HEK293 (cell line): ENCODE data around the gene UNK.

Source experiments
- CTCF ChIA-PET: fragments of 350-600 bp; formaldehyde crosslinking; extraction: SDS; loops from one replicate; lab custom pipeline; 2021; ENCODE audit warnings: antibody characterized with exemption; lab: Yijun Ruan, JAX
- POLR2A ChIA-PET: fragments of 300-600 bp; formaldehyde crosslinking; extraction: SDS; loops from one replicate; lab custom pipeline; 2020; ENCODE audit warnings: antibody characterized with exemption, inconsistent platforms; lab: Yijun Ruan, JAX
- H3K27ac ChIP-seq: fragments of 200-500 bp; sonication (Bioruptor generic); 2 replicates; pipeline ENCODE4 v1.5.1; 2014; ENCODE audit warnings: low read depth, low read length, control low read depth, inconsistent platforms; ENCODE audit errors: extremely low read depth
- H3K36me3 ChIP-seq, 2 experiments: fragments of 200-500 bp in 1 of 2; sonication (Bioruptor generic) in 1 of 2; 1 replicate in 1 of 2; 2 replicates in 1 of 2; pipeline ENCODE4 v1.5.1; 2014 to 2017; ENCODE audit warnings: inconsistent platforms in 2 of 2, low read length in 2 of 2; ENCODE audit not compliant: control insufficient read depth in 2 of 2, insufficient read depth in 1 of 2
- H3K4me1 ChIP-seq: fragments of 200-500 bp; sonication (Bioruptor generic); 2 replicates; pipeline ENCODE4 v1.5.1; 2014; ENCODE audit warnings: mild to moderate bottlenecking, low read length, inconsistent platforms; ENCODE audit not compliant: control insufficient read depth, insufficient read depth
- H3K4me3 ChIP-seq: 2 replicates; pipeline ENCODE4 v1.5.1; 2011; ENCODE audit warnings: low read depth, mild to moderate bottlenecking, control low read depth, low read length, moderate library complexity
- H3K9me3 ChIP-seq: fragments of 200-500 bp; sonication (Bioruptor generic); 2 replicates; pipeline ENCODE4 v1.5.1; 2014; ENCODE audit warnings: low read depth, low read length, inconsistent platforms; ENCODE audit not compliant: control insufficient read depth, insufficient read depth
- BCL11A ChIP-seq: fragments of 450-650 bp; formaldehyde crosslinking; IDR thresholded peaks from 2 replicates; pipeline ENCODE4 v1.5.1; 2016; ENCODE audit warnings: low read depth, missing biosample characterization, missing genetic modification characterization
- ELK4 ChIP-seq: IDR thresholded peaks from 2 replicates; pipeline ENCODE4 v1.6.1; 2011; ENCODE audit warnings: mild to moderate bottlenecking, low read depth, low read length, borderline replicate concordance
- GLIS2 ChIP-seq: fragments of 450-650 bp; formaldehyde crosslinking; IDR thresholded peaks from 2 replicates; pipeline ENCODE4 v1.5.1; 2016; ENCODE audit warnings: missing biosample characterization, missing genetic modification characterization
- HIC1 ChIP-seq: fragments of 450-650 bp; formaldehyde crosslinking; IDR thresholded peaks from 2 replicates; pipeline ENCODE4 v1.5.1; 2016; ENCODE audit warnings: missing biosample characterization, missing genetic modification characterization
- PRDM10 ChIP-seq: fragments of 450-650 bp; formaldehyde crosslinking; IDR thresholded peaks from 2 replicates; pipeline ENCODE4 v1.5.1; 2016; ENCODE audit warnings: missing biosample characterization, missing genetic modification characterization
- ZIC2 ChIP-seq: fragments of 450-650 bp; formaldehyde crosslinking; IDR thresholded peaks from 2 replicates; pipeline ENCODE4 v1.5.1; 2016; ENCODE audit warnings: missing biosample characterization, missing genetic modification characterization
- ZNF157 ChIP-seq: fragments of 450-650 bp; formaldehyde crosslinking; IDR thresholded peaks from 2 replicates; pipeline ENCODE4 v1.5.1; 2016; ENCODE audit warnings: missing biosample characterization, missing genetic modification characterization
- ZNF223 ChIP-seq: fragments of 450-650 bp; formaldehyde crosslinking; IDR thresholded peaks from 2 replicates; pipeline ENCODE4 v1.5.1; 2016; ENCODE audit warnings: missing biosample characterization, missing genetic modification characterization
- ZNF292 ChIP-seq: fragments of 450-650 bp; formaldehyde crosslinking; IDR thresholded peaks from 2 replicates; pipeline ENCODE4 v1.5.1; 2016; ENCODE audit warnings: low read depth, missing biosample characterization, missing genetic modification characterization, borderline replicate concordance
- ZNF335 ChIP-seq: fragments of 450-650 bp; formaldehyde crosslinking; conservative IDR thresholded peaks from 2 replicates; pipeline ENCODE4 v1.5.1; 2016; ENCODE audit warnings: missing biosample characterization, missing genetic modification characterization
- ZNF600 ChIP-seq: fragments of 450-650 bp; formaldehyde crosslinking; IDR thresholded peaks from 2 replicates; pipeline ENCODE4 v1.5.1; 2016; ENCODE audit warnings: missing biosample characterization, missing genetic modification characterization
- ZNF76 ChIP-seq: fragments of 450-650 bp; formaldehyde crosslinking; IDR thresholded peaks from 2 replicates; pipeline ENCODE4; 2016; ENCODE audit warnings: low read depth, missing biosample characterization, missing genetic modification characterization, borderline replicate concordance

The UNK gene

DNA sequence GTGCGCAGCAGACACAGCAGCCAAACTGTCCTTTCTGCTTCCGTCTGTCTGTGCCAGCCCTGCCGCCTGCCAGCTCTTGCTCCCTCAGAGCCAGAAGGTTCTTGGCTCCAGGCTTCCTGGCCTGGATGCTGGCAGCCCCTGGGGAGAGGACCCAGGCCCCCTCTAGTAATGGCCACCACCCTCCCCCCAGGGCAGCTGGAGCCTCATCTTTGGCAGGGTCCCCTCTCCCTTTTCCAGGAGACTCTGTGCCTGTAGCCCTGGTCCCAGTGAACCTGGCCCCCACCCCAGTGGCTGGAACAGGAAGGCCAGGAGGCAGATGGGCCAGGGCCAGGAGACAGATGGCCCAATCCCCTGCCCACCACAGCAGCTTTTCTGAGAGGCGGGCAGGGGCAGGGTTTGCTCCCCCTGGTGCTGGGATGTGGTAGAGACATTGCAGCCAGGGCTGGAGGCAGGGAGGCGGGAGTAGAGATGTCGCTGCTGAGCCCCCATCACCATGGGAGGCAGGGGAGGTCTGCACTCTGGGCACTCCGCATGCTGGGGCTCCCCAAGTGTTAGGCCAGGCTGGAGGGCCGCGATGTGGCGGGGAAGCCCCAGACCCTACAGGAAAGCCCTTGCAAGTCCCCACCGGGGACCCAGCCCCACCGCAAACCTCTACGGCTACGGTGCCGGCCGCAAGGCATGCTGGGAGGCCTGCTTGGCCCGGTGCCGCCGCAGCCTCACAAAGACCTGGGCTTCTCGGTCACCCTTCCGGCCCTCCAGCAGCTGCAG is 42.9 kb downstream of the UNK start (continued):
- TF ChIP-seq ZNF76 (tag by site-specific recombination), result peak; percentile 65
- peak; percentile 54 for TF ChIP-seq ZIC2 (tag by site-specific recombination)
- TF ChIP-seq BCL11A (tag by site-specific recombination), result no peak

DNA sequence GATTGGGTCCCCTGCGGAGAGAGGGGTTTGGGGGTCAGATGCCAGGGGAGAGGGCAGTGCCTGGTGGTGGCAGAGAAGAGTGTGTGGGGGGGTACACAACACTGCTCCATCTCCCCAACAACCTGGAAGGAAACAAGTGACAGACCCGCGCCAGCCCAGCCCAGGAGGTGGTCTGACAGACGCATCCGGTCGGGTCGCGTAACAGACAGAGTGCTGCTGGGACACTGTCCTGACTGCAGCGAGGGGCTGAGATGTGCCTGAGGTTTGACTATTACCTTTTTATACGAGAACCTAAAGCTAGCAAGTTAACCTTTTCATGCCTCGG is 43.4 kb downstream of the UNK start:
- POLR2A ChIA-PET, result interaction anchor here (1.1 to 2.9 kb wide), 6 partner anchors 27 to 55 kb away, joined by 4 to 23 read pairs (median 8); partner anchors contain the start of gene WBP2
- CTCF ChIA-PET, result interaction anchor here (0.7 to 4.0 kb wide), 7 partner anchors 12 to 63 kb away, joined by 3 to 25 read pairs (median 6); partner anchors contain the start of gene GALK1
- no peak overlapping the region for H3K27ac ChIP-seq

DNA sequence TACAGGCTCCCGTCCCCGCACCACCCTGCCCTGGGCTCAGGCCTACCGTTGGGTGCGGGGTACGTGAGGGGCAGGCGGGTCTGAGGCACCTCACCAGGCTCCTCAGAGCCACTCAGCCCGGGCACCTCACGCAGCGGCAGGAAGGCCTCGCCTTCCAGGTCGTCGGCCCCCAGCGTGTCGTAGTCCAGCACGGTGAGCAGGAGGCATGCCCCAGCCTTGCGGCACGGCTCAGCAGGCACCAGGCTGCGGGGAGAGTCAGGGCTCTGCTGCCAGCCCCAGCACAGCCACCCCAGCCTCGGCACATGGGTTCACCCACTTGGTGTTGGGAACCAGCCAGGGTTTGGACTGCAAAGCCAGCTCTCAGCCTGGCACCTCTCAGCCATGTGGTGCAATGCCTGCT is 44.1 kb downstream of the UNK start:
- H3K4me1 ChIP-seq, result no peaks in the 10 kb centered on the region
- H3K9me3 ChIP-seq, result no peaks in the 10 kb centered on the region
- TF ChIP-seq ELK4 (no peak), ZNF600 (peak; percentile 19; the same call in 1 of the 2 replicates), ZNF292 (tag by site-specific recombination) (no peak), ZNF157 (no peak), PRDM10 (tag by site-specific recombination) (peak; percentile 78), ZNF335 (tag by site-specific recombination) (no peak), HIC1 (0 out of 2 replicates have a peak, but pooled peaks have one; percentile 20)
- H3K4me3 ChIP-seq, result no peak overlapping the region
- CTCF ChIA-PET, result interaction anchor here (0.7 to 4.0 kb wide), 8 partner anchors 11 to 64 kb away, joined by 3 to 25 read pairs (median 6); partner anchors contain the start of gene GALK1
- POLR2A ChIA-PET, result interaction anchor here (1.1 to 2.5 kb wide), 3 partner anchors 27 to 55 kb away, joined by 4 to 10 read pairs (median 8); partner anchors contain the start of gene WBP2
- peaks cover 0 to 26% of the 10 kb centered on the region in 2 experiments; a peak in 2 of 3 replicates for H3K36me3 ChIP-seq
- no peak overlapping the region for H3K27ac ChIP-seq

More for the DNA sequence above, 43.4 kb downstream of the UNK start:
- H3K4me3 ChIP-seq, result no peak overlapping the region
- H3K36me3 ChIP-seq, result peaks cover 0 to 33% of the 10 kb centered on the region in 2 experiments; a peak in 2 of 3 replicates
- H3K9me3 ChIP-seq, result no peaks in the 10 kb centered on the region
- no peaks in the 10 kb centered on the region for H3K4me1 ChIP-seq
- no peak for TF ChIP-seq ZNF223 (tag by site-specific recombination)
- TF ChIP-seq GLIS2 (tag by site-specific recombination), result 0 out of 2 replicates have a peak, but pooled peaks have one; percentile 4
